ENCODE measurements around the gene SGPP1. TPM values are rescaled to one million over a fixed set of nuclear protein-coding genes. Genes with fewer than 3 reads are reported as not detected.

SGPP1 gene
- total RNA-seq, 1 donor from 2014 or later, result 6.5 TPM

GRCh38 chr14:63701606-63702299 is 26.1 kb downstream of the SGPP1 start:
- Mint-ChIP-seq H3K4me3 (ENCODE audit: low read depth) (no peak overlapping the region), H3K4me1 (ENCODE audit: low read depth) (peaks cover 7% of the 10 kb centered on the region), H3K9me3 (ENCODE audit: low read depth) (no peaks in the 10 kb centered on the region), H3K27ac (no peak overlapping the region), H3K36me3 (ENCODE audit: insufficient read depth) (no peaks in the 10 kb centered on the region), H3K27me3 (no peaks in the 10 kb centered on the region)
- no peak for TF ChIP-seq CTCF (IDR thresholded peaks at IDR 0.05; ENCODE audit: unreplicated experiment)
- no peak for DNase-seq (ENCODE audit: low spot score, unreplicated experiment)

DNA sequence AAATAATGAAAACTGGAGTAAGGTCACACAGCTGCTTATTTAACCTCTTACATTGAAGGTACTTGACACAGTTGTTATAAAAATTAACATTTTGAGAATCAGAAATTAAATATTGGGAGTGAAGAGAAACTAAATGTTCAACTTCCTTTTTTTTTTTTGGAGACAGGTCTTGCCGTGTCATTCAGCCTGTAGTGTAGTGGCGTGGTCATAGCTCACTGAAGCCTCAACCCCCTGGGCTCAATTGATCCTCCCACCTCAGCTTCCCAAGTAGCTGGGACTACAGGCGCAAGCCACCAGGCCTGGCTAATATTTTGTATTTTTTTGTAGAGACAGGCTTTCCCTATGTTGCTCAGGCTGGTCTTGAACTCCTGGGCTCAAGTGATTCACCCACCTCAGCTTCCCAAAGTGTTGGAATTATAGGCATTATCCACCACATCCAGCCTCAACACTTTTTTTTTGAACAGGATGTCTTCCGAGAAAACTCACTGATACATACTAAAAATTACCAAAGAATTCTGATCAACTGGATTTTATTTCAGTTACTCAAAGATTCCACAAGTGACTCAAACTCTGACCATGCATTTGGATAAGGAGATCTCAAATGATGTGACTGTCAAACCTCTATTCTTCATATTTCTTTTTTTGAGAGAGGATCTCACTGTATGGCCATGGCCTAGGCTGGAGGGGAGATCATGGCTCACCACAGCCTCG is 35.4 kb downstream of the SGPP1 start:
- no peak for DNase-seq (ENCODE audit: low spot score, unreplicated experiment)
- TF ChIP-seq CTCF (IDR thresholded peaks at IDR 0.05; ENCODE audit: unreplicated experiment), result no peak
- H3K4me3 Mint-ChIP-seq (ENCODE audit: low read depth), result no peak overlapping the region
- no peaks in the 10 kb centered on the region for H3K9me3 Mint-ChIP-seq (ENCODE audit: low read depth)
- no peak overlapping the region for H3K27ac Mint-ChIP-seq
- no peaks in the 10 kb centered on the region for H3K36me3 Mint-ChIP-seq (ENCODE audit: insufficient read depth)
- no peaks in the 10 kb centered on the region for H3K27me3 Mint-ChIP-seq
- no peaks in the 10 kb centered on the region for H3K4me1 Mint-ChIP-seq (ENCODE audit: low read depth)

- Mint-ChIP-seq H3K36me3 (ENCODE audit: insufficient read depth) (no peaks in the 10 kb centered on the region), H3K4me1 (ENCODE audit: low read depth) (no peaks in the 10 kb centered on the region)
These were observed 38.7 kb downstream of the SGPP1 start for GRCh38 chr14:63689132-63689531.

DNA sequence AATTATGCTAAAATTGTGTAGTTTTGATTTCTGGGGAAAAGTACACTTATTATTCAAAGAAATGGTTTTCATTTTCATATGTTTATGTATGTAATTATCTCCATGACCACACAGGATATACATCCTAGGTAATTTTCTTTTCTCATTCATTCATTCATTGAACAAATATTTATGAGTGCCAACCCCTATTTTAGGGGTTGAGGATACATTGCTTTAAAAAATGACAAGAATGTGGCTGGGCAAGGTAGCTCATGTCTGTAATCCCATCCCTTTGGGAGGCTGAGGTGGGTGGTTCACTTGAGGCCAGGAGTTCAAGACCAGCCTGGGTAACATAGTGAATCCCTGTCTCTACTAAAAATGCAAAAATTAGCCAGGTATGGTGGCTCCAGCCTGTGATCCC is 40.9 kb downstream of the SGPP1 start:
- Mint-ChIP-seq H3K4me1 (ENCODE audit: low read depth) (no peaks in the 10 kb centered on the region), H3K27ac (no peak overlapping the region), H3K4me3 (ENCODE audit: low read depth) (no peak overlapping the region), H3K36me3 (ENCODE audit: insufficient read depth) (no peaks in the 10 kb centered on the region), H3K27me3 (no peaks in the 10 kb centered on the region), H3K9me3 (ENCODE audit: low read depth) (no peaks in the 10 kb centered on the region)
- no peak for DNase-seq (ENCODE audit: low spot score, unreplicated experiment)
- no peak for TF ChIP-seq CTCF (IDR thresholded peaks at IDR 0.05; ENCODE audit: unreplicated experiment)

More at GRCh38 chr14:63689132-63689531, 38.7 kb downstream of the SGPP1 start:
- Mint-ChIP-seq H3K4me3 (ENCODE audit: low read depth) (no peak overlapping the region), H3K27me3 (no peaks in the 10 kb centered on the region), H3K27ac (no peak overlapping the region), H3K9me3 (ENCODE audit: low read depth) (no peaks in the 10 kb centered on the region)
- DNase-seq (ENCODE audit: low spot score, unreplicated experiment), result no peak
- no peak for TF ChIP-seq CTCF (IDR thresholded peaks at IDR 0.05; ENCODE audit: unreplicated experiment)

- H3K4me3 Mint-ChIP-seq (ENCODE audit: low read depth), result no peak overlapping the region
- H3K27ac Mint-ChIP-seq, result no peak overlapping the region
- no peaks in the 10 kb centered on the region for H3K36me3 Mint-ChIP-seq (ENCODE audit: insufficient read depth)
- no peaks in the 10 kb centered on the region for H3K4me1 Mint-ChIP-seq (ENCODE audit: low read depth)
- TF ChIP-seq CTCF (IDR thresholded peaks at IDR 0.05; ENCODE audit: unreplicated experiment), result no peak
- no peak for DNase-seq (ENCODE audit: low spot score, unreplicated experiment)
- no peaks in the 10 kb centered on the region for H3K27me3 Mint-ChIP-seq
- no peaks in the 10 kb centered on the region for H3K9me3 Mint-ChIP-seq (ENCODE audit: low read depth)
These were observed 42.5 kb downstream of the SGPP1 start for GRCh38 chr14:63685401-63685800.

All from progenitor cell of endocrine pancreas (in vitro differentiated cells).